Chondrocyte (in vitro differentiated cells): Measurements from ENCODE around the gene SMIM44. TPM values are rescaled to one million over a fixed set of nuclear protein-coding genes. Genes with fewer than 3 reads are reported as not detected.
A peak's percentile ranks its signal among the peaks of the same experiment; 100 is the strongest.

Source experiments
- DNase-seq: peaks from one replicate; pipeline ENCODE4 v3.0.0; 2021; ENCODE audit warnings: mixed read lengths, low spot score
- H3K27ac Mint-ChIP-seq: one replicate; pipeline ENCODE4 v1.8.0; 2021; ENCODE audit warnings: mild to moderate bottlenecking, moderate library complexity, mixed read lengths; ENCODE audit not compliant: unreplicated experiment
- H3K27me3 Mint-ChIP-seq: 2 replicates; pipeline ENCODE4 v1.8.0; 2021; ENCODE audit warnings: low read depth, mixed read lengths
- H3K36me3 Mint-ChIP-seq: 2 replicates; pipeline ENCODE4 v1.8.0; 2021; ENCODE audit warnings: low read depth, mixed read lengths
- H3K4me1 Mint-ChIP-seq: 2 replicates; pipeline ENCODE4 v1.8.0; 2021; ENCODE audit warnings: low read depth, mild to moderate bottlenecking, mixed read lengths
- H3K4me3 Mint-ChIP-seq: one replicate; pipeline ENCODE4 v1.8.0; 2021; ENCODE audit warnings: mild to moderate bottlenecking, moderate library complexity, mixed read lengths; ENCODE audit not compliant: unreplicated experiment
- H3K9me3 Mint-ChIP-seq: 2 replicates; pipeline ENCODE4 v1.8.0; 2021; ENCODE audit warnings: low read depth, mixed read lengths
- CTCF ChIP-seq: fragments of 200-600 bp; sonication (generic); IDR thresholded peaks from 2 replicates; pipeline ENCODE4 v1.5.0; 2021; ENCODE audit warnings: antibody characterized with exemption, mild to moderate bottlenecking, moderate library complexity
- total RNA-seq: library from RNA; stranded (reverse); gene quantifications from 3 replicates; pipeline ENCODE4 v1.2.1, GENCODE V29; 2021

The SMIM44 gene
- total RNA-seq, 1 donor from 2014 or later, result not detected

GRCh38 chr19:3507371-3508120, 24.3 kb upstream of the SMIM44 start:
- no peaks in the 10 kb centered on the region for H3K27me3 Mint-ChIP-seq
- no peak for DNase-seq
- peak overlapping the region; percentile 93 for H3K27ac Mint-ChIP-seq
- H3K4me3 Mint-ChIP-seq, result peak overlapping the region; percentile 90
- peaks cover 35% of the 10 kb centered on the region for H3K4me1 Mint-ChIP-seq
- H3K36me3 Mint-ChIP-seq, result no peaks in the 10 kb centered on the region
- H3K9me3 Mint-ChIP-seq, result no peaks in the 10 kb centered on the region
- no peak for TF ChIP-seq CTCF

- no peak for TF ChIP-seq CTCF
Observed at GRCh38 chr19:3506384-3507340, 23.4 kb upstream of the SMIM44 start.

GRCh38 chr19:3505598-3506383, 22.6 kb upstream of the SMIM44 start, which contains the start of gene FZR1:
TSS of gene FZR1 (plus strand) at chr19:3506311. CDS start at chr19:3522990, 16,679 bp downstream.
- Mint-ChIP-seq H3K9me3 (no peaks in the 10 kb centered on the region), H3K4me1 (peaks cover 37% of the 10 kb centered on the region), H3K27ac (peak within 1 kb of the TSS; percentile 98), H3K36me3 (no peaks in the 10 kb centered on the region), H3K27me3 (no peaks in the 10 kb centered on the region), H3K4me3 (peak within 1 kb of the TSS; percentile 91)
- peak; percentile 100 for DNase-seq
- peak; percentile 27 for TF ChIP-seq CTCF

More at GRCh38 chr19:3506384-3507340, 23.4 kb upstream of the SMIM44 start:
- Mint-ChIP-seq H3K36me3 (no peaks in the 10 kb centered on the region), H3K4me1 (peaks cover 33% of the 10 kb centered on the region), H3K4me3 (peak overlapping the region; percentile 90), H3K27ac (peak overlapping the region; percentile 93), H3K27me3 (no peaks in the 10 kb centered on the region), H3K9me3 (no peaks in the 10 kb centered on the region)
- DNase-seq, result no peak

- Mint-ChIP-seq H3K9me3 (no peaks in the 10 kb centered on the region), H3K4me1 (peaks cover 38% of the 10 kb centered on the region), H3K36me3 (no peaks in the 10 kb centered on the region), H3K27ac (no peak overlapping the region), H3K27me3 (no peaks in the 10 kb centered on the region), H3K4me3 (peak overlapping the region; percentile 91)
- no peak for DNase-seq
- TF ChIP-seq CTCF, result no peak
Observed at GRCh38 chr19:3504735-3505134, 21.5 kb upstream of the SMIM44 start.
